ENCODE results near the gene GLB1L2.

Gene GLB1L2

GRCh38 chr11:134349109-134349801 is 17.5 kb downstream of the GLB1L2 start:
- no peak for DNase-seq (ENCODE audit: low spot score)
- no peak for TF ChIP-seq CTCF (IDR thresholded peaks at IDR 0.05)
- Histone ChIP-seq H3K4me3 (no peak overlapping the region), H3K27ac (no peak overlapping the region)

GRCh38 chr11:134349802-134350355 is 18.1 kb downstream of the GLB1L2 start:
- Histone ChIP-seq H3K4me3 (no peak overlapping the region), H3K27ac (no peak overlapping the region)
- no peak for TF ChIP-seq CTCF (IDR thresholded peaks at IDR 0.05)
- peak; percentile 58 for DNase-seq (ENCODE audit: low spot score)

- H3K27ac ChIP-seq = no peak overlapping the region
- no peak for DNase-seq (ENCODE audit: low spot score)
- TF ChIP-seq CTCF (IDR thresholded peaks at IDR 0.05) = no peak
These were observed 18.6 kb downstream of the GLB1L2 start for GRCh38 chr11:134350381-134350780.

GRCh38 chr11:134352111-134352510 is 20.3 kb downstream of the GLB1L2 start:
- Histone ChIP-seq H3K27ac (no peak overlapping the region), H3K4me3 (no peak overlapping the region)
- no peak for TF ChIP-seq CTCF (IDR thresholded peaks at IDR 0.05)
- no peak for DNase-seq (ENCODE audit: low spot score)

More at GRCh38 chr11:134350381-134350780, 18.6 kb downstream of the GLB1L2 start:
- H3K4me3 ChIP-seq = no peak overlapping the region

- no peak for DNase-seq (ENCODE audit: low spot score)
- no peak overlapping the region for H3K4me3 ChIP-seq
- H3K27ac ChIP-seq = no peak overlapping the region
- TF ChIP-seq CTCF (IDR thresholded peaks at IDR 0.05) = no peak
These were observed 23.3 kb downstream of the GLB1L2 start for GRCh38 chr11:134355136-134355535.

- H3K27ac ChIP-seq = no peak overlapping the region
- H3K4me3 ChIP-seq = no peak overlapping the region
- TF ChIP-seq CTCF (IDR thresholded peaks at IDR 0.05) = no peak
- no peak for DNase-seq (ENCODE audit: low spot score)
These were observed 23.9 kb downstream of the GLB1L2 start for GRCh38 chr11:134355656-134356055.

Measured in coronary artery (tissue), 2 donors.